Heart left ventricle (tissue), 13 donors: Measurements from ENCODE around the gene CDC42SE2.

Source experiments
- CTCF ChIP-seq, 12 donors: fragments of 200-600 bp; sonication (generic) in 4 of 12; IDR thresholded peaks; one replicate each; pipeline versions ENCODE4 v1.5.0 to v1.8.0; 2018 to 2022; ENCODE audit warnings: antibody characterized with exemption in 12 of 12, mild to moderate bottlenecking in 5 of 12
- POLR2A ChIP-seq, 2 donors: fragments of 450-650 bp; IDR thresholded peaks; one replicate each; pipeline ENCODE4 v1.6.1; 2017; ENCODE audit warnings: antibody characterized with exemption in 2 of 2, mild to moderate bottlenecking in 2 of 2, moderate library complexity in 2 of 2
- donor health status: ischemic (EF 13 %, LVEDD 7.1; RV severe dilation, severe dysfunction).
- donor health status: DM: no; HTN: yes; CAD: no.
- donor health status: DM: no; HTN: no; CAD: no.
- donor health status: ischemic (EF 25% LVEDD 6.9; RV normal size, moderate dysfunction).
- donor health status: ischemic (EF 25% LVEDD 5.7; RV mildly dilated, moderate dysfunction).
- donor health status: ischemic (EF 35%, LVEDD 5.7; RV mildly dilated, moderate dysfunction).
- donor health status: nonischemic (EF 11% LVEDD 7.7; RV severe dilation, severe dysfunction).
- donor health status: DM: yes; HTN: yes; CAD: no.
- donor health status: PGD.
- donor health status: ischemic (EF 29% LVEDD 5.4; RV normal size, mild dysfunction).
- donor health status: nonischemic (EF 23%, LVEDD 6.1; RV moderate dilation, normal function).

GRCh38 chr5:131377346-131377745, 113.5 kb downstream of the CDC42SE2 start:
- no peak for TF ChIP-seq CTCF (IDR thresholded peaks at IDR 0.05)
- TF ChIP-seq POLR2A (IDR thresholded peaks at IDR 0.05): no peak
